Sigmoid colon (tissue), 7 donors: Measurements from ENCODE around the gene MYH14. TPM values are rescaled to one million over a fixed set of nuclear protein-coding genes. Genes with fewer than 3 reads are reported as not detected.

Source experiments
- DNase-seq: peaks from one replicate; pipeline ENCODE4 v3.0.0-alpha.2; 2019
- H3K27ac ChIP-seq, 4 donors: fragments of 200-600 bp; sonication (generic); one replicate each; pipeline ENCODE4 v1.5.1; 2016 to 2019; ENCODE audit warnings: mild to moderate bottlenecking in 1 of 4
- H3K27me3 ChIP-seq, 3 donors: fragments of 200-600 bp; sonication (generic); one replicate each; pipeline ENCODE4 v1.5.1; 2019; ENCODE audit warnings: mild to moderate bottlenecking in 1 of 3
- H3K36me3 ChIP-seq, 4 donors: fragments of 200-600 bp; sonication (generic); one replicate each; pipeline ENCODE4 v1.5.1; 2016 to 2019
- H3K4me1 ChIP-seq, 4 donors: fragments of 200-600 bp; sonication (generic); one replicate each; pipeline ENCODE4 v1.5.1; 2017 to 2019
- H3K4me3 ChIP-seq, 4 donors: fragments of 200-600 bp; sonication (generic); one replicate each; pipeline ENCODE4 v1.5.1; 2017 to 2019; ENCODE audit warnings: mild to moderate bottlenecking in 2 of 4, moderate library complexity in 1 of 4
- H3K9me3 ChIP-seq, 4 donors: fragments of 200-600 bp in 3 of 4; sonication (generic) in 3 of 4; one replicate each; pipeline versions ENCODE4 v1.5.1 to v1.6.1; 2013 to 2019
- EP300 ChIP-seq, 4 donors: sonication (generic); formaldehyde crosslinking; IDR thresholded peaks; one replicate each; pipeline ENCODE4 v1.6.1; 2017; ENCODE audit warnings: antibody characterized with exemption in 4 of 4
- POLR2A ChIP-seq, 2 donors: fragments of 450-650 bp; IDR thresholded peaks; one replicate each; pipeline ENCODE4 v1.6.1; 2016; ENCODE audit warnings: antibody characterized with exemption in 2 of 2, mild to moderate bottlenecking in 2 of 2, moderate library complexity in 2 of 2
- POLR2AphosphoS5 ChIP-seq, 4 donors: sonication (generic); formaldehyde crosslinking; IDR thresholded peaks; one replicate each; pipeline ENCODE4 v1.6.1; 2017; ENCODE audit warnings: antibody characterized with exemption in 4 of 4
- WGBS, 2 donors: extraction: QIAGEN DNeasy Blood & Tissue Kit; methylation state at CpG; one replicate each; pipeline ENCODE4 v1.1.7; 2013; 5-methylcytosine and 5-hydroxymethylcytosine counted together
- intact Hi-C: fragments of 100-400 bp; cut with DNase I; formaldehyde crosslinking; loops from one replicate; pipeline ENCODE4 v1.15.1; 2023
- polyA plus RNA-seq, 3 donors: library from polyadenylated mRNA; stranded (reverse); fragments of 200-250 nt; gene quantifications; one replicate each; pipeline ENCODE4 v1.2.3, GENCODE V29; 2013
- small RNA-seq, 3 donors: library from RNA; depleted of rRNA; stranded (forward); fragments of <200 nt; gene quantifications; one replicate each; pipeline ENCODE3, GENCODE V24; 2016
- total RNA-seq, 4 donors: library from RNA; depleted of rRNA; stranded (reverse); fragments of >200 nt; gene quantifications; one replicate each; pipeline ENCODE4 v1.1.0, GENCODE V29; 2016
- TF ChIP-seq, protein P1 (sequence below), 4 experiments: fragments of 450-650 bp in 3 of 4; fragments of 200-600 bp in 1 of 4; IDR thresholded peaks; one replicate each; pipeline ENCODE4 v1.5.1; 2016 to 2019; ENCODE audit warnings: antibody characterized with exemption in 4 of 4, mild to moderate bottlenecking in 3 of 4, moderate library complexity in 2 of 4
- donor health status: healthy with polysubstance abuse.
- donor health status: Bipolar disorder and iron deficiency.
- donor health status: healthy.

The MYH14 gene
- total and polyA plus RNA-seq, 7 donors = 0.16 to 479 (median 3.9) TPM

DNA sequence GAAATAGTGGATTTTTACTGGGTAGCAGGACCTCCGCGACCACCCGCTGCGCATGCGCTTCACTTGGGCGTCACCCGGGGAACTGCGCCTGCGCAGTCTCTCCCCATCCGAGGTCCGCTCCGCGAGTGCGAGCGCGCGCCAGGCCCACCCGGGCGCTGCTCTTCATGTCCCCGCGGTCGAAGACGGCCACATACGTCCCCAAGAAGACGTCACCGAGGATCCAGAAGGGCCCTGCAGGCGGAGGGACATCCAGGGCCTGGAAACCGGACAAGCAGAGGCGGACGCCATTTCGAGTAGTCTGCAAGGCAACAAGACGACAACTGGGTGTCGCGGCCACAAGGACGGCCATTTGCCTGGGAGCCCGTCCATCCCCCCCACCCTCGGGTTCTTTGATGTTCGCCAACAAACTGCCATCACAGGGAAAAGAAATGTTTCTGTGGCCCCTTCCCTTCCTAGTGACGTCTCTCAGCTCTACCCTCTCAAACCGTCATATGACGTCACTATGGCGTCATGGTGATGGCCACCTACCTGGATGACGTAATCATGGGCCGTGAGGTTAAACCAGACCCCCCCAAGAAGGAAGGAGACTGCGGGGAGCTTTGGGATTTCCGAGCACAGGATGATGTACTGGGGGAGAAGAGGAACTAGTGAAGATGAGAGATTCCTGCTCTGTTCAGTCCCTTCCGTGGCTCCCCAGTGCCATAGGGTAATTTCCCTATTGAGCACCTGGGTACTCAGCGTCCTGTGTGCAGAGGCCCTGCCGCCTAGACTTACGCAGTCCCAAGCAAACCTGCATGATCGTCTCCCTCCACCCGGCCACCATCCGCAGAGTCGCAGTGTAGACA is 155.3 kb downstream of the MYH14 start:
- peak; percentile 77 for DNase-seq
- no peaks in the 10 kb centered on the region for H3K36me3 ChIP-seq
- WGBS, 2 donors = 31 to 50% methylated on average over 54 of the region's 54 CpGs
- H3K27me3 ChIP-seq = no peaks in the 10 kb centered on the region
- TF ChIP-seq POLR2AphosphoS5 (IDR thresholded peaks at IDR 0.05) (peak; percentile 57 to 79 (median 68)), EP300 (IDR thresholded peaks at IDR 0.05) (no peak), POLR2A (IDR thresholded peaks at IDR 0.05) (peak; percentile 12 to 18)
- H3K9me3 ChIP-seq = no peaks in the 10 kb centered on the region
- H3K4me3 ChIP-seq = peak overlapping the region; percentile 27 to 55 (median 44)
- intact Hi-C loops = loop anchor here (5.0 to 10.0 kb wide), 2 partner anchors 424 to 566 kb away; no protein-coding TSS in a partner anchor
- peaks cover 0 to 15% (median 10%) of the 10 kb centered on the region in 4 donors for H3K4me1 ChIP-seq
- peak overlapping the region; percentile 77 to 84 (median 80) for H3K27ac ChIP-seq

DNA sequence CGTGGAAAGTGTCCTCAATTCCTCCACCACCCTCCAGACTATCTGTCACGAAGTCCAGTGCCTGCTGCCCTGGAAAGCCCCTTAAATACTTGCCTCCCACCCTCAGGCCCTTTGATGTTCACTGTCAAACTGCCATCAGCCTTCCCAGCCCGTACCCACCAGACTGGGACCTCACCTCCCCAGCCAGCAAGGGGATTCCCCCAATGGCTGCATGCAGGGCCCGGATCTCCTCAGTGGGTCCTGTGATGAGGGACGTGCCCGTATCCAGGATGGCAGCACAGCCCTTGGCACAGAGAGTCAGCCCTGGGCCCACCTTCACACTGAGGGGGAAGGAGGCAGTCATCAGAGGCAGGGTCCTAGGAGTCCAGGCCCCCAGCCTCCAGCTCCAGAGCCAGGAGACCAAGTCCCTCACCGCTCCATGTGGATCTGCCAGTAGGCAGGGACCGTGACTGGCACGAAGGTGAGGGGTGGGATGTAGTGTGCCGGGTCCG is 156.0 kb downstream of the MYH14 start:
- no peak for DNase-seq
- TF ChIP-seq POLR2A (IDR thresholded peaks at IDR 0.05) (no peak), POLR2AphosphoS5 (IDR thresholded peaks at IDR 0.05) (no peak)
- TF ChIP-seq, protein P1, sequence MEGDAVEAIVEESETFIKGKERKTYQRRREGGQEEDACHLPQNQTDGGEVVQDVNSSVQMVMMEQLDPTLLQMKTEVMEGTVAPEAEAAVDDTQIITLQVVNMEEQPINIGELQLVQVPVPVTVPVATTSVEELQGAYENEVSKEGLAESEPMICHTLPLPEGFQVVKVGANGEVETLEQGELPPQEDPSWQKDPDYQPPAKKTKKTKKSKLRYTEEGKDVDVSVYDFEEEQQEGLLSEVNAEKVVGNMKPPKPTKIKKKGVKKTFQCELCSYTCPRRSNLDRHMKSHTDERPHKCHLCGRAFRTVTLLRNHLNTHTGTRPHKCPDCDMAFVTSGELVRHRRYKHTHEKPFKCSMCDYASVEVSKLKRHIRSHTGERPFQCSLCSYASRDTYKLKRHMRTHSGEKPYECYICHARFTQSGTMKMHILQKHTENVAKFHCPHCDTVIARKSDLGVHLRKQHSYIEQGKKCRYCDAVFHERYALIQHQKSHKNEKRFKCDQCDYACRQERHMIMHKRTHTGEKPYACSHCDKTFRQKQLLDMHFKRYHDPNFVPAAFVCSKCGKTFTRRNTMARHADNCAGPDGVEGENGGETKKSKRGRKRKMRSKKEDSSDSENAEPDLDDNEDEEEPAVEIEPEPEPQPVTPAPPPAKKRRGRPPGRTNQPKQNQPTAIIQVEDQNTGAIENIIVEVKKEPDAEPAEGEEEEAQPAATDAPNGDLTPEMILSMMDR (IDR thresholded peaks at IDR 0.05) = no peak
- H3K27me3 ChIP-seq = no peaks in the 10 kb centered on the region
- H3K4me1 ChIP-seq = peaks cover 0 to 15% (median 10%) of the 10 kb centered on the region in 4 donors
- no peak overlapping the region for H3K27ac ChIP-seq
- H3K36me3 ChIP-seq = no peaks in the 10 kb centered on the region
- no peak overlapping the region for H3K4me3 ChIP-seq
- H3K9me3 ChIP-seq = no peaks in the 10 kb centered on the region
- intact Hi-C loops = loop anchor here (5.0 to 10.0 kb wide), 2 partner anchors 423 to 565 kb away; no protein-coding TSS in a partner anchor
- WGBS, 2 donors = 89 to 92% methylated on average over 11 of the region's 11 CpGs

Small RNA genes lying within 50 kb of the gene (small RNA-seq; reads per million reads assigned to genes)
- 0 reads per million in 3 donors for gene RF00017

Other genes with a start within 250 kb of the MYH14 start
- gene SIGLEC11, start 242.4 kb upstream of the MYH14 start, total RNA-seq = 1 to 10 TPM in 3 of 4 donors, not detected in 1; 1.4 to 2.5 (median 2.1) TPM
- gene SIGLEC11, start 242.4 kb upstream of the MYH14 start, polyA plus RNA-seq = 1 to 10 TPM in 1 of 3 donors, under 1 TPM in 2; 0.60 to 1.8 (median 0.66) TPM
- 10 to 100 TPM; 17.4 to 30.7 (median 24.8) TPM for gene VRK3, start 178.2 kb upstream of the MYH14 start, total RNA-seq
- gene VRK3, start 178.2 kb upstream of the MYH14 start, polyA plus RNA-seq = 10 to 100 TPM; 31.2 to 51.6 (median 45.8) TPM
- gene ZNF473, start 177.6 kb upstream of the MYH14 start, total RNA-seq = 10 to 100 TPM in 2 of 4 donors, 1 to 10 TPM in 2; 5.8 to 13.2 (median 9.3) TPM
- 1 to 10 TPM in 2 of 3 donors, under 1 TPM in 1; 0.92 to 2.7 (median 1.8) TPM for gene ZNF473, start 177.6 kb upstream of the MYH14 start, polyA plus RNA-seq
- gene IZUMO2, start 40.3 kb upstream of the MYH14 start, total RNA-seq = not detected
- gene IZUMO2, start 40.3 kb upstream of the MYH14 start, polyA plus RNA-seq = not detected
- under 1 TPM in 2 of 4 donors, not detected in 2; 0.36 to 0.83 TPM for gene KCNC3, start 125.8 kb downstream of the MYH14 start, total RNA-seq
- 1 to 10 TPM in 1 of 3 donors, under 1 TPM in 1, not detected in 1; 0.92 to 1.6 TPM for gene KCNC3, start 125.8 kb downstream of the MYH14 start, polyA plus RNA-seq
- under 1 TPM in 2 of 4 donors, not detected in 2; 0.55 to 0.95 TPM for gene NAPSA, start 162.0 kb downstream of the MYH14 start, total RNA-seq
- 1 to 10 TPM in 2 of 3 donors, under 1 TPM in 1; 0.69 to 2.4 (median 2.0) TPM for gene NAPSA, start 162.0 kb downstream of the MYH14 start, polyA plus RNA-seq
- gene NR1H2, start 172.8 kb downstream of the MYH14 start, total RNA-seq = 100 to 1,000 TPM in 3 of 4 donors, 10 to 100 TPM in 1; 92.5 to 143 (median 109) TPM
- 10 to 100 TPM; 58.9 to 72.8 (median 65.4) TPM for gene NR1H2, start 172.8 kb downstream of the MYH14 start, polyA plus RNA-seq
- 10 to 100 TPM in 3 of 4 donors, 1 to 10 TPM in 1; 9.6 to 20.5 (median 10.0) TPM for gene POLD1, start 180.7 kb downstream of the MYH14 start, total RNA-seq
- gene POLD1, start 180.7 kb downstream of the MYH14 start, polyA plus RNA-seq = 10 to 100 TPM; 10.8 to 44.2 (median 19.0) TPM
- gene SPIB, start 215.3 kb downstream of the MYH14 start, total RNA-seq = 1 to 10 TPM in 1 of 4 donors, not detected in 3; 3.0 TPM
- gene SPIB, start 215.3 kb downstream of the MYH14 start, polyA plus RNA-seq = 10 to 100 TPM; 22.8 to 58.1 (median 44.6) TPM
- gene MYBPC2, start 229.3 kb downstream of the MYH14 start, total RNA-seq = not detected
- gene MYBPC2, start 229.3 kb downstream of the MYH14 start, polyA plus RNA-seq = under 1 TPM in 1 of 3 donors, not detected in 2; 0.95 TPM